Mucosa of descending colon (tissue), 3 donors: Measurements from ENCODE around the gene SPATA19. TPM values are rescaled to one million over a fixed set of nuclear protein-coding genes. Genes with fewer than 3 reads are reported as not detected.

Experiments used
- ATAC-seq: fragments of 200-7000 bp; cut with Tn5 transposase; one replicate; pipeline ENCODE4 v1.9.1; 2020; ENCODE audit warnings: mild to moderate bottlenecking, moderate library complexity
- DNase-seq, 3 donors: peaks; one replicate each; pipeline ENCODE4 v3.0.0-alpha.2; 2020
- H3K36me3 ChIP-seq: fragments of 200-600 bp; one replicate; pipeline ENCODE4 v1.8.0; 2021; ENCODE audit warnings: low read depth, mild to moderate bottlenecking
- H3K4me1 ChIP-seq: fragments of 200-600 bp; one replicate; pipeline ENCODE4 v1.8.0; 2021; ENCODE audit warnings: low read depth, mild to moderate bottlenecking
- H3K4me3 ChIP-seq: fragments of 200-600 bp; one replicate; pipeline ENCODE4 v1.8.0; 2021; ENCODE audit warnings: mild to moderate bottlenecking
- H3K9me3 ChIP-seq: fragments of 200-600 bp; one replicate; pipeline ENCODE4 v1.8.0; 2021; ENCODE audit warnings: mild to moderate bottlenecking
- CTCF ChIP-seq: fragments of 200-600 bp; IDR thresholded peaks from one replicate; pipeline ENCODE4 v1.8.0; 2022; ENCODE audit warnings: antibody characterized with exemption, mild to moderate bottlenecking
- intact Hi-C, 2 donors: fragments of 100-400 bp; cut with DNase I in 1 of 2; cut with micrococcal nuclease in 1 of 2; formaldehyde crosslinking; loops; one replicate each; pipeline versions ENCODE4 v1.11.0 to v1.11.1; 2022; cut with DNase I, micrococcal nuclease
- total RNA-seq, 3 donors: library from RNA; stranded (reverse); fragmentation: NEBNext Ultra II Directional in 2 of 3; extraction: Animal tissue kit (Norgen Biotek cat#: 25700) in 2 of 3; gene quantifications; one replicate each; pipeline versions ENCODE4 v1.2.1 to v1.2.4, GENCODE V29; 2021 to 2023
- donor health status: DM: no; HTN: no; CAD: no; lungs with moderate emphysema.
- donor health status: DM: no; HTN: no; CAD: no.
- donor health status: DM: no; HTN: yes; CAD: no.

The SPATA19 gene
- total RNA-seq, 3 donors from 2014 or later, result not detected

DNA sequence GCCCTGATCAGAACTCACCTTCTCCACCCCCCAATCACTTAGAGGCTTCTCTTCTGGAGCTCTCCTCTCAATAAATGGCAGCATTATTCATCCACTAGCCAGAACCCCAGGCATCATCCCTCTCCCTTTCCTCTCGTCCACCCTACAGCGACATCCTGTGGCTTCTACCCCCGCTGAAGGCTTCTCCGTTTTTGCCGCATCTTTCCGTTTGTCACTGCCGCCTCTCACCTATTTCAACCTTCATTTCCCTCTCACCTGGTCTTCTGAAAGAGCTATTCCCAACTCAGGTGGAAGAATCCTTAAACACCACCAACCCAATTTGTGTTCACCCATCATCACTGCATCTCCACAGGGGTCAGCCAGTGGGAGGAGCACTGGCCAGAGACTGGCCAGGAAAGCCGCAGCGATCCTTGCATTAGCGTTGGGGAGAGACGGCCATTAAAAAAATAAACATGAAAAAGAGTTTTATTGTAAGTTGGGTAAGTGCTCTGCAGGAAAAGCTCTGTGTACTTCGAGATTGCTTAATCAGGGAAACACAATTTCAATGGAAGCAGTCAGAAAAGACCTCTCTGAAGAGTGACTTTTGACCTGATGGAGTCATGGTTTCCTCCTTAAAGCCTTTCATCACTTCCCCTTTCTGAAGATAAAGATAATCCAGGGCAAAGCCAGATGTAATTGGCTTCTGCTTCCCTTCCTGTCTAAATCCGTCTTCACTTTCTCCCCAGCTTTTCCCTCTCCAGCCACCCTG lies 36.7 kb downstream of the SPATA19 start:
- no peak for TF ChIP-seq CTCF
- H3K9me3 ChIP-seq, result no peaks in the 10 kb centered on the region
- no peaks in the 10 kb centered on the region for H3K36me3 ChIP-seq
- H3K4me1 ChIP-seq, result no peaks in the 10 kb centered on the region
- ATAC-seq (no peak), DNase-seq (no peak)
- H3K4me3 ChIP-seq, result no peak overlapping the region
- intact Hi-C loops, result no loop called here

GRCh38 chr11:133803026-133803425 lies 42.3 kb downstream of the SPATA19 start:
- DNase-seq (no peak), ATAC-seq (no peak)
- H3K4me1 ChIP-seq, result no peaks in the 10 kb centered on the region
- no peaks in the 10 kb centered on the region for H3K36me3 ChIP-seq
- no peaks in the 10 kb centered on the region for H3K9me3 ChIP-seq
- intact Hi-C loops, result no loop called here
- no peak overlapping the region for H3K4me3 ChIP-seq
- TF ChIP-seq CTCF, result no peak

DNA sequence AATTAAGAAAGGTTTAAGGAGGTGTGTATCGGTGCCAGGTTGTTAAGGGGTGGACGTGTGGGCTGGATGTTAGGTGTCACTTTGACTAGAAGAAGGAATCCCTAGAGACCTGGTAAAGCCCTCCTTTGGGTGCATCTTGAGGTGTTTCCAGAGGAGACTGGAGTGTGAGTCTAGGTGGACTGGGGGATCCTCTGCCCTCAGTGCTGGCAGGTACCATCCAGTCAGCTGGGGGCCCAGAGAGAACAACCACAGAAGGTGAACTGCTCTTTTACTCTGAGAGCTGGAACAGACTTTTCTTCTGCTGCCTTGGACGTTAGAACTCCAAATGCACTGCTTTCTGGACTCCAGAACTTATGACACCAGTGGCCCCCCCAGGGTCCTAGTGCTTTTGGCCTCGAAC lies 44.0 kb downstream of the SPATA19 start:
- H3K36me3 ChIP-seq, result no peaks in the 10 kb centered on the region
- DNase-seq, result no peak
- intact Hi-C loops, result no loop called here
- no peaks in the 10 kb centered on the region for H3K4me1 ChIP-seq
- H3K4me3 ChIP-seq, result no peak overlapping the region
- no peaks in the 10 kb centered on the region for H3K9me3 ChIP-seq
- no peak for TF ChIP-seq CTCF
- ATAC-seq, result no peak

DNA sequence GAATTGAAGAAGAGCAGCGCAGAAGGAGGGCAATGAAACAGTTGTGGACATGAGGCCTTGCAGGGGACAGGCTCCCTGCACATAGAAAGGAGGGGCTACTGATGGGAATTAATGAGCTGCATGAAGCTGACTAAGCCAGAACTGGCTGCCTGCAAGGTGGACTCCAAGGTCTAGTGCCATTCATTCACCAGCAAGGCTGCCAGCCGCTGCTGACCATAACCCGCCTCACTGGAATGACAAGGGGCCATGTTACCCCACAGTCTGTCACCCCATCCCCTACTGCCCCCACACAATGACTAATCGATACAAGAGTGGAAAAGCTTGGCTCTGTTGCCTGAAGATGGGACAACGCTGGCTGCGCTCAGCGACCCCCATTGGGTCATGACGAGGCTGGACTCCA lies 44.6 kb downstream of the SPATA19 start:
- ATAC-seq (no peak), DNase-seq (no peak)
- TF ChIP-seq CTCF, result no peak
- H3K4me3 ChIP-seq, result no peak overlapping the region
- H3K36me3 ChIP-seq, result no peaks in the 10 kb centered on the region
- no peaks in the 10 kb centered on the region for H3K9me3 ChIP-seq
- intact Hi-C loops, result no loop called here
- H3K4me1 ChIP-seq, result no peaks in the 10 kb centered on the region

GRCh38 chr11:133797554-133797953 lies 47.8 kb downstream of the SPATA19 start:
- intact Hi-C loops, result no loop called here

More at GRCh38 chr11:133797554-133797953, 47.8 kb downstream of the SPATA19 start:
- Histone ChIP-seq H3K9me3 (peaks cover 9% of the 10 kb centered on the region), H3K4me1 (no peaks in the 10 kb centered on the region), H3K4me3 (no peak overlapping the region), H3K36me3 (no peaks in the 10 kb centered on the region)
- TF ChIP-seq CTCF, result no peak
- ATAC-seq (no peak), DNase-seq (no peak)
